NOMO-1 treated with DMSO at 0.1 percent for 48 hours (cell line): ENCODE data around the gene PLCD4.

Experiments
- DNase-seq: peaks from one replicate; lab custom pipeline; 2025; ENCODE audit not compliant: unreplicated experiment; lab: John Stamatoyannopoulos, UW

PLCD4 gene

DNA sequence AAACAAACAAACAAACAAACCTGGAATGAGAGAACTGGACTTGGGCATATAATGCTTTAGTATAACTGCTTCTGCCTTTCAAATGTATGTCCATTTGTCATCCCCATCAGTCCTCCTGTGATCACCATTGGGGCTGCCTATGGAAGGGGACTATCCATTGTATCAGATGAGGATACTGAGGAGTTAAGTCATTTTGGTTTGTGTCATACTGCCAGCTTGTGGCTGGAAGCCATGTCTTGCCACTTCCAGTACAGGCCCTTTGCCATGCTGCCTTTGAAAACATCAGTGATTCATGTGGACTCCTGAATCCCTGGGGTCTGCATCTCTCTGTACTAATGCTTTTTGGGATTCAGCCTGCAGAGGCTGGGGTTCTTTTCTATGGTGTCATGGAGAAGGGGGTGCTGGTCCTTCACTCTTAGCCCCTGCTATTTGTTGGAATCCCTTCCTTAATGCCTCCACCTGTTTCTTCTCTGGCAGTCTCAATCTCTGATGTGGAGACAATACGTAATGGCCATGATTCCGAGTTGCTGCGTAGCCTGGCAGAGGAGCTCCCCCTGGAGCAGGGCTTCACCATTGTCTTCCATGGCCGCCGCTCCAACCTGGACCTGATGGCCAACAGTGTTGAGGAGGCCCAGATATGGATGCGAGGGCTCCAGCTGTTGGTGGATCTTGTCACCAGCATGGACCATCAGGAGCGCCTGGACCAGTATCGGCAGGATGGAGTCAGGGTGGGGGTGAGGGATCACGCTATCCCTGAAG lies 10.6 kb downstream of the PLCD4 start:
- DNase-seq: no peak

DNA sequence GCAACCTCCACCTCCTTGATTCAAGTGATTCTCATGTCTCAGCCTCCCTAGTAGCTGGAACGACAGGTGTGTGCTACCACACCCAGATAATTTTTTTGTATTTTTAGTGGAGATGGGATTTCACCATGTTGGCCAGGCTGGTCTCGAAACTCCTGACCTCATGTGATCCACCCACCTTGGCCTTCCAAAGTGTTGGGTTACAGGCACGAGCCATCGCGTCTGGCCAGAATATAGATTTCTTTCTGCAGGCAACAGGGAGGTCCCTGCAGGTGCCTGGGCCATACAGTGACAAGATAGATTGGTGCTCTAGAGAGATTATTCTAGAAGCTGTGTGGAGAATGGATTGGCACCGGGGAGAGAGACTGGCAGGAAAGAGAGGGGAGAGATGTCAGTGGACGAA lies 13.3 kb downstream of the PLCD4 start:
- DNase-seq: no peak

DNA sequence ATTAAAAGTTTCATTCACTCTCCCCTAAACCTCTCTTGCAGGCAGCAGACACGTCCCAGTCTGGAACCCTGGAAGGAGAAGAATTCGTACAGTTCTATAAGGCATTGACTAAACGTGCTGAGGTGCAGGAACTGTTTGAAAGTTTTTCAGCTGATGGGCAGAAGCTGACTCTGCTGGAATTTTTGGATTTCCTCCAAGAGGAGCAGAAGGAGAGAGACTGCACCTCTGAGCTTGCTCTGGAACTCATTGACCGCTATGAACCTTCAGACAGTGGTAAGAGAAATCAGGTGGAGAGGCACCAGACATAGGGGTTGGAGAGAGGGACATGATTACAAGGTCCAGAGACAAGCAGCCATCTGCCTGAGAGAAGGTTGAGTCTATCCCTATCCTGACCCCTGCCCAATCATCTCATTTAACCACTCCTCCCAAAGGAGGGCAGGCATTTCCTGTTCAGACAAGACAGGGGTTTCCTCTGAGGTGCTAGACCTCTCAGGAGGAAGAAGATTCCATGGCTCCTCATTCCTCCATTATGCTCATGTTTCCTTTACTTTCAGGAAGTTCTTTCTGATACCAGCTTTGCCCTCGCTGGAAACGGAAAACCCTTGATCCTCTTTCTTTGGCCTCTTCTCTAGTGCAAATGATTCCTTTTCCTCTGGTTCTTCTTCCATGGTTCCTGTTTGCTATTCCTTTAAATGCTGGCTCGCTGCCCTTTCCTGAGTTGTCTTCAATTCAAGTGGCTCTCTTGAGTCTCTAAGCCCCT lies 15.1 kb downstream of the PLCD4 start:
- no peak for DNase-seq

DNA sequence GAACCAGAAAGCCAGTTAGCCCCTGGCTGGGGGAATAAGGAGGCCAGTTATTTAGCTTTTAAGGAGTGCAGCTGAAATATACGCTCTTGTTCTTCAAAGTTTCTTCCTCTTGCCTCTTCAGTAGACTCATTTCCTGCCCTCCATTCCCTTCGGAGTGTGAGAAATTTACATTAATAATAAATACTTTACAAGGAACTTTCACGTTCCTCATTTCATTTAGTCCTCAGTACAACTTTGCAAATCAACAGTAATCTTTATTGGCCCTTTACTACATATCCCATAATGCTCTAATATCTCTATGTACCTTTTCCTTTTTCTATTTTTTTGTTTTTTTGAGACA lies 15.6 kb downstream of the PLCD4 start:
- no peak for DNase-seq

DNA sequence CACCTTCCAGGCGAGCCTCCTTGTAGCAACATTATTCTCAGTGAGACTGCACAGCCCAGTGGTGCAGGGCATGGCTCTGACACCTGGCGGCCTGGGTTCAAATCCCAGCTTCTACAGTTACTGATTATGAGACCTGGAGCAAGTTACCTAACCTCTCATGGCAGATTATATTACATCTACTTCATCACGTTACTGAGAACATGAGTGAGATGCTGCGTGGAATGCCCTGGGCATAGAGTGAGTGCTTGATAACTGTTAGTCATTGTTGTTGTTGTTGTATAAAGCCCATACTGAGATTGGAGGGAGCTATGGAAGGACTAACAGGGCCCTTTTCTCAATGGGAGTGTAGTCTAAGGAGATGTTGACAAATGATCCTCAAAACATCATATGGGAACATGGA lies 18.7 kb downstream of the PLCD4 start:
- DNase-seq: no peak

DNA sequence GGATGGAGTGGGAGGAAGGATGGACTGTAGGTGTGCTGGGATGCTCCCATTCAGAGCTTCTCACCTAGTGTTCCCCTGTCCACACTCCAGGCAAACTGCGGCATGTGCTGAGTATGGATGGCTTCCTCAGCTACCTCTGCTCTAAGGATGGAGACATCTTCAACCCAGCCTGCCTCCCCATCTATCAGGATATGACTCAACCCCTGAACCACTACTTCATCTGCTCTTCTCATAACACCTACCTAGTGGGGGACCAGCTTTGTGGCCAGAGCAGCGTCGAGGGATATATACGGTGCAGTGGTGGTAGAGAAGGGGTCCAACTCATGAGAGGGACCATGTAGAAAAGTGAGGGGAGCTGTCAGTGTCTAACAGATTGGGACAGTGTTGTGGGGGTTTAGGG lies 20.2 kb downstream of the PLCD4 start:
- DNase-seq: no peak

DNA sequence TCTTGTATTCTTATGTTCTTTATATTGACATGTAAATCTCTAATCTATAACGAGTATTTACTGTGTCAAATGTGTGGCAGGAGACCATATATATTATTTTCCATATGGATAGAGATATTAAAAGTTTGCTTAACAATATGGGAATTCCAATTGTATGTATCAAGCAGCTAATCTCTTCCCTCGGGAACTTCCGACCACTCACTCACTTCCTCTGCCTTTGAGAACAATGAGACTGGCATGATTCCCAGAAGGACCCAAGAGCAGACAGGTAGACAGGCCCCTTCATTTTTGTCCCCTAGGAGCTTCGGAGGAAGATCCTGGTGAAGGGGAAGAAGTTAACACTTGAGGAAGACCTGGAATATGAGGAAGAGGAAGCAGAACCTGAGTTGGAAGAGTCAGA lies 24.1 kb downstream of the PLCD4 start:
- no peak for DNase-seq

DNA sequence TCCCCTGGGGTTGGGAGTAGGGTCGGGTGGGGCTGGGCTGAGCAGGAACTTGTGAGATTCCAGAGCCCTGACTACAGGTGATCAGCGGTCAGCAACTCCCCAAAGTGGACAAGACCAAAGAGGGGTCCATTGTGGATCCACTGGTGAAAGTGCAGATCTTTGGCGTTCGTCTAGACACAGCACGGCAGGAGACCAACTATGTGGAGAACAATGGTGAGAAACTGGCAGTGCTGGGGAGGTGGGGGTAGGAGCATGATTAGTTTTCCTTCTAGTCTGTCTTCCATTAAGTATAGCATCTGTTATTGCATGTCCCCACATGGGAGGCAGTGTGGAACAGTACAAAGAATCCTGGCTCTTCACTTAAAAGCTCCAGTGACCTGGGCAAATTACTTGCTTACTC lies 28.0 kb downstream of the PLCD4 start:
- no peak for DNase-seq

DNA sequence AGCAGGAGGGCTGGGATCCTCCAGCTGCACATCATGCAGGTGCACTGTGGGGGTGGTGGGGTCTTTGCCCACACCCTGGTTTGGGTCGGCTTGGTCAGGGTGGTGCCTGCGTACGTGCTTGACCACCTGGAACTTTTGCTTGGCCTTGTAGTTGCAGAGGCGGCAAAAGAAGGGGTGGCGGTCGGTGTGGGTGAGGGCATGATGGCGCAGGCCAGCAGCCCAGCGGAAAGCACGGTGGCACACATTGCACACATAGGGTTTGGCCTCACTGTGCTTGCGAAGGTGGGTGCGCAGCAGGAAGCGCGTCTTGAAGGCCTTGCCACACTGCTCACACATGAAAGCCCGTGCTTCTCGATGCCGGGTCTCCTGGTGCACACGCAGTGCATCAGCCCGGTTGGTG lies 30.7 kb downstream of the PLCD4 start:
- no peak for DNase-seq

DNA sequence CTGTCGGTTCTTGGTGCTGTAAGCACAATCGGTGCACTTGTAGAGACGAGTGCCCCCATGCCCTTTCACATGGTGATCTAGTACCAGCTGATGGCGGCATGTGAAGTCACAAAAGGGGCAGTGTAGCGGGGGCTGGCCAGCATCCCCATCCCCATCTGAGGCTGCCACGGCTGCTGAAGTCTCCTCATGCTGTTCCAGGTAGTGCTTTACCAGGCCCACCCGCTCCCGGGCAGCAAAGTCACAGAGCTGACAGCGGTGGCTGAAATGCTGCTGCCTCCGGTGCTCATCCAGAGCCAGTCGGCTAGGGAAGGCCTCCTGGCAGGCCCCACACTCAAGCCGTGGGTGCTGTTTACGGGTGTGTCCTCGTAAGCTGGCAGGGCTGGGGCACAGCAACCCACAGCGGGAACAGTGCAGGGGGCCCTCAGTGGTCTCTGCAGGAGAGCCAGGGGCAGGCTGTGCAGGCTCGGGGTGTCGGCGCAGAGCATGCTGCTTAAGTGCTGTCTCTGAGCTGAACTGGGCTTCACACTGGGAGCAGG lies 34.5 kb downstream of the PLCD4 start:
- no peak for DNase-seq

DNA sequence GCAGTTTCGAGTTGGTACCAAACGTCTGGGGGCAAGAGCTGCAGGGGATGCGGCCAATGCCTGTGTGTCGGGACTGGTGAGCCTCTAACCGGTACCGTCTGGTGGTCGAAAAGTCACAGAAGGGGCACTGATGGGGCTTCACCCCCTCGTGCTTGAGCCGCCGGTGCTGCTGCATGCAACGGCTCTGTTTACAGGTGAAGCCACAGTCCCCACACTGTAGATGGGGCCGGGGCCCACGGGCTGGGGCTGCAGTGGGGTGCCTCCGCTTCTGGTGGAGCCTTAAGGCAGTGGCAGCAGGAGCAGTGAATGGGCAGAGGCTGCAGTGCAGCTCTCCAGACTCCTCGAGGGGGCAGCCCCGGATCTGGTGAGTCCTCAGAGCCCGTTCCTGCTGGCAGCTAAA lies 35.1 kb downstream of the PLCD4 start:
- DNase-seq: no peak

DNA sequence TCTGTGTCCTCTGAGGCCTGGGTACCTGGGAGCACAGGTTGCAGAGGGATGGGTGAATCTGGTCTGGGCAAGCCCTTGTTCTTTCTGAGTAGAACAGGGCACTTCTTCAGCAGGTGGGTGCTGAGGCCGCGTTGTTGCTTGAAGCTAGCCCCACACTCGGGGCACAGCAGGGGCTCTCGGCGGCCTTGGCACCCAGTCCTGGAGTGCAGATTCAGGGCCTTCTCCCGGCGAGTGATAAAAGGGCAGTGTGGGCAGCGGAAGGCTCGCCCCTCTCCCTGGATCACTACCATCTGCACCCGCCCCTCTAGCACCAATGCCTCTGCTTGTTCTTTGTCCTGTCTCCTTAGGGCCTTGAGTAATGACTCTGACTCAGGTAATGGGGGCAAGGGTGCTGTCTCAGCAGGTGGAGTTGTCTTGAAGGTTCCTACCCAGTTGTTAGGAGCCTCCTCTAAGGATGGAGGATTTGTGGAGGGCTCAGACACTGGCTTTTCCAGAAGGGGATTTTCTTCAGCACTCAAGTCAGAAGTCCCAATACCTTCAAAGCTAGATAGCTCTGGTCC lies 36.1 kb downstream of the PLCD4 start:
- no peak for DNase-seq

DNA sequence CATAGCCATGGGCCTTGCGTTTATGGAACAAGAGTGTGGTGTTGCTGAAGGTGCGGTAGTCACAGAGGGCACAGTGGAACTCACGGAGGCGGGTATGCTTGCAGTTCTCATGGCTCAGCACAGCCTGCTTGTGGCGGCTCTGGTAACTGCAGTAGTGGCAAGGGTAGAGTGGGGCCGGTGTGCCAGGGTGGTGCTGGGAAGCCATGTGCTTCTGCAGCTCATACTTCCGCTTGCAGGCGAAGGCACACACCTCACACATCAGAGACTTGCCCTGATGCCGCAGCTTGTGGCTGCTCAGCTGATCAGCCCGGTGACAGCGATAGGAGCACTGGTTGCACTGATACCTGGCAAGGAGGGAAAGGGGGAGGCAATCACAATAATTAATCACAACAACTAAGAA lies 37.0 kb downstream of the PLCD4 start:
- DNase-seq: no peak

DNA sequence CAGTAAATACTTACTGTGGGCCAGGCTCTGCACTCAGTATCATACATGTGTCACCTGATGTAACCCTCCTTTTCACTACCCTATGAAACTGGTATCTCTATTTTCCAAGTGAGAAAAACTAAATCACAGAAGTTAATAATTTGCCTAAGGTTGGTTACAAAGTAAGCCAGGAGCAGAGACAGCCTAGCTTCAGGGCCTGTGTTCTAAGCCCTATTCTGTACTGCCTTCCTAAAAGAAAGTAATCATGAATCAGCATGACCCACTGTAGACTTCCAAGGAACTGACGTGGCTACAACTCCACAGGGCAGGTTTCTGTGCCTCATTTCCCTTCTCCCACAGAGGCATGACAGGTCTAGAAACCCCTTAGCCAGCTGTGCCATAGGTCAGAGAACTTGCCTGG lies 37.4 kb downstream of the PLCD4 start:
- DNase-seq: no peak

DNA sequence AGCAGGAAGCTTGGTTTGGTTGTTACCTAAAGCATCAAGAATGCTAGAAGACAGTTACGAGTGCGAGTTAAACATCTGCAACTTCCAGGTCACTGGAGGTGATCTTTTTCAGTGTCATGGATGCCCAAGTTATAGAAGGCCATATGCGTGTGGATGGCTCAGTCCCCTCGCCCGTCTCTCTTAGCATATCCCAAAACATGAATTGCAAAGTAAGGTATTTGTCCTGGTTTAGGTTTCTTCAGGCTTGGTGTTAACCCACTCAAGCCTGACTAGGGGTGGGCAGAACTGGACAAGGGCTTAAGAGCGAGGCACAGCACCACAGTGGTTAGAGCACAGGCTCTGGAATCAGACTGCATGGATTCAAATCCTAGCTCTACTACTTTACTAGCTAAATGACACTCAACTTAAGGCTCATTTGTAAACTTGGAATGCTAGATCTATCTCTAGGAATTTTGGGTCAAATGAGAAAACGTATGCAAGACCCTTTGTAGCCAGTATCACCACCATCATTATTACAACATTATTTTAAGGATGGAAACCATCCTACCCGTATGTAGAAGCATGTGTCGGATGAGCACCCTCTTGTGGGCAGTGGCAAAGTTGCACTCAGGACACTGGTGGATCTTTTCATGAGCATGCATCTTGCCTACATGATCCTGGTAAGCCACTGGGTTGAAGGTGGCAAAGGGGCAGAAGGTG lies 40.5 kb downstream of the PLCD4 start:
- peak; percentile 29 for DNase-seq

DNA sequence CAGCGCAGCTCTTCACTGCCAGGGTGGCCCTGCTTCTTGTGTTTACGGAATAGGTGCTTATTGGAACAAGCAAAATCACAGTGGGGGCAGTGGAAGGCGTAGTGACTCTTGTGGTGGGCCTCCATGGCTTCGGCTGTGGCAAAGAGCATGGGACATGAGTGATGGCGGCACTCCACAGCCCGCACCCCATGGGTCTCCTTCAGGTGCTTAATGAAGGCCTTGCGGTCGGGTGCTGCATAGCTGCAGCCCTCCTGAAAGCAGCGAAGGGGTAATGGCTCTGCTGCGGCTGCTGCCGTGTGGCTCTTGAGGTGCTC lies 41.0 kb downstream of the PLCD4 start:
- DNase-seq: no peak

DNA sequence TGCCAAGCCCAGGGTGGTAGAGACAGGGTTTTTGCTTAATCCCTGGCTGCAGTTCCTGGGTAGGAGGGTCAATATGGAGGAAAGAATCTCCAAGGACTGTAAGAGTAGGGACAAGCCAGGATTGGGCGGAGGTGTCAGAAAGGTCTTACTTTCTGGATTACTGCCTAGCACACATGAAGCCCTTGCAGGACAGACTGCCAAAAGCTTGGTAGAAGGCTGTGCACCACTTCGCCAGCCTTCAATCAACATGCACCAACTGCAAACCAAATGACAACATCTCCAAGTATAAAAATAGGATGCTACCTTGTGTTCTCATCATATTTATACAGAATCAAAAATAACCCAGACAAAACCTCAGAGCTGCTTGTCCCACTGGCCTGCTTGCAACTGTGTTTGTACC lies 48.1 kb downstream of the PLCD4 start:
- no peak for DNase-seq

DNA sequence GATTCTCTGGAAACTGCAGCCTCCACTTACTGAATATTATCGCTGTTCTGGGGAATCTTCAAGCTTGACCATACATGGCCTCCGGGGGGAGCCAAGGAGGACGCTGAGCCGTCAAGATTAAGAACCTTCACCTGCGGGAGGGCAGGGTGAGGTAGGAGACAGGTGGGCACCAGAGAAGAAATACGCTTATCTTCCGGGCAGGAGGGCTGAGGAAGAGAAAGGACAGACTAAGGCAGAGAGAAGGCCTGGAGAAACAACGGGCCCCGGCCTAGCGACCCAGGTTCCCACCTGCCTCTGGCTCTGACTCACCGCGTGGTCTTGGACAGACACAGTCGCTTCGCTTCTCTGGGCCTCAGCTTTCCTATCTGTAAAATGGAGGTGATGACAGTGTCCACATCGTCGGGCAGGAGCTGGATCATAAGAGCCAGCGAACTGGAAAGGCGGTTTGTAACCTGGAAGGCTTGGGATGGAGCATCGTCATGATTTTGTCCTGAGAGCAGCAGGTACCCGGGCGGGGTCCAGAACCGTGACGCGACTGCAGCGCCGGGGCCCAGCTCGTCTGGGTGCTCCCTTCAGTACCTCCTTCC lies 51.1 kb downstream of the PLCD4 start:
- DNase-seq: peak; percentile 45

DNA sequence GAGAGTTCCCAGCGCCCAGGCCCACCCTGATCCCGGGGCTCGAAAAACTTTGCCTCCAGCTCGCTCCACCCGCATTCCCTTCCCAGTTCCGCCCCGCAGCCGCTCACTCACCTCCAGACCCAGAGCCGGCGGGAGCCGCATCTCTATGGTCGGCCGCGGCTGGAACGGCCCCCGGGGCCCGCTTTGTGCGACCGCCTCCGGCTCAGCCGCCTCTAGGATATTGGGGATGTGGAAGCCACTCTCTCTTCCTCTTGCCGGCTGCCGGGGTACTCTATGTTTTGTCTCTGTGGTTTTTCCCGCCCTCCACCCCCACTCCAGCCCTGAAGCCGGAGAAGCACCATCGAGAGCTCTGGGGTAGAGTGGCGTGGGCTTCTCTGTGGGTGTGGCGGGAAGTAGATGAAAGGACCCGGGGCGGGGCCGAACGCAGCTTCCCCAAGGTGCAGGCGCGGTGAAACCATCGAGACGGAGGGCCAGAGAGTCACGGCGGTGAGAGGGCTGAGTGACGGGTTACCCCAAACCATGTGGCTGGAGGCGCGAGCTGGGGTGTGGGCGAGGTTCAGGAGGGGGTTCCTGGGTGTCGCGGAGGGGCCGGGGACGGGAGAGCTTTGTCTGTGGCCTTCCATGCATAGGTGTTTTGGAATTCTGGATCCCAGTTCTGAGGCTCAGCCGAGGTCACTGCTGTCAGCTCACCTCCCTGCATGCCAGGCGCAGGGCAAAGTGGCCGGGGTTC lies 51.7 kb downstream of the PLCD4 start, which contains the start of the genes BCS1L and ZNF142:
Gene BCS1L (plus strand): TSS at position 426 of the 730 bp plus-strand sequence. CDS start 1,305 bp downstream, outside the sequence.
Gene ZNF142 (minus strand): TSS at position 366 of the 730 bp plus-strand sequence. CDS start 3,194 bp downstream, outside the sequence.
- DNase-seq: peak; percentile 94

DNA sequence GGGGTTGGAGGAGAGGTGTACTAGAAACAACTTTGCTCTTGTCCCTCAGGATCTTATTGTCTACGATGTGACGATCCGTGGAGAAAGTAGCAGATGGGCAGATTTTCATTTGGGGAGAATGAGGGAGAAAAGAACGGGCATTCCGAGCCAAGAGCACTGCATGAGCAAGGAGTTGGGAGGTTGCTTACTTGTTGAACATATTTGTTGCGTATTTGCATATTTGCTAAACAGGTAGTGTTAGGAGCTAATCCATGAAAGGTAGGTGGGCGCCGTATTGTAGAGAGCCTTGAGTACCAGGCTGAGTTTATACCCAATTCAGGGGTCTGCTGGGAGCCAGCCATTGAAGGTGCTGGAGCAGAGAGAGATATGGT lies 52.3 kb downstream of the PLCD4 start:
- DNase-seq: no peak

DNA sequence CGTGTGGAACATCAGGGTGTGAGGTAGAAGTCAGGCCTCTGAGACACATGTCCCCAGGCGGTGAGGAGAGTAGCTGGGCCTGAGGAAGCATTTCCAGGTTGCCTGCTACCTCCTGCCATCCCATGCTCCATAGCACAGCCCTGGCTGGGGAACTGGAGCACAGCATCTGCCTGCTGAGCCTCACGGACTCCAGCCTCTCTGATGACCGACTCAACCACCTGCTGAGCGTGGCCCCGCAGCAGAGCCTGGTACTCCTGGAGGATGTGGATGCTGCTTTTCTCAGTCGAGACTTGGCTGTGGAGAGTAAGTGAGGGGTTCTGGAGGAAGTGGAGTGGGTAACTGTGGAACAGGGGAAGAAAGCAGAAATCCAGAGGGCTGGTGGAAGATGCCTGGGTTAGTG lies 54.7 kb downstream of the PLCD4 start:
- no peak for DNase-seq
